WERI-Rb-1 (cell line): ENCODE measurements around the gene CIDEC.
"Not testable (repeated sequence)": the region's sequence is repeated elsewhere in the genome, so short reads cannot be mapped to it uniquely, and the experiment has no call there.

Experiments
- DNase-seq: peaks from one replicate; pipeline ENCODE4 v3.0.0-alpha.2; 2020
- H3K27ac ChIP-seq: fragments of 250-450 bp; sonication (Bioruptor Pico); 2 replicates; pipeline ENCODE4 v1.5.1; 2020; ENCODE audit warnings: mild to moderate bottlenecking, moderate library complexity
- H3K27me3 ChIP-seq: fragments of 250-450 bp; sonication (Bioruptor Pico); 2 replicates; pipeline ENCODE4 v1.5.1; 2021; ENCODE audit warnings: mild to moderate bottlenecking, low read depth, moderate library complexity; ENCODE audit not compliant: insufficient read depth, severe bottlenecking
- H3K36me3 ChIP-seq: fragments of 250-450 bp; sonication (Bioruptor Pico); 2 replicates; pipeline ENCODE4 v1.5.1; 2020; ENCODE audit warnings: mild to moderate bottlenecking, moderate library complexity
- H3K4me3 ChIP-seq: 2 replicates; pipeline ENCODE4 v1.5.1; 2011; ENCODE audit warnings: low read depth, mild to moderate bottlenecking, control low read depth, low read length
- H3K9me3 ChIP-seq: fragments of 250-450 bp; sonication (Bioruptor Pico); 2 replicates; pipeline ENCODE4 v1.5.1; 2021; ENCODE audit warnings: mild to moderate bottlenecking, moderate library complexity; ENCODE audit not compliant: severe bottlenecking
- TF ChIP-seq, protein P1 (sequence below): IDR thresholded peaks from 2 replicates; pipeline ENCODE4 v1.5.1; 2011; ENCODE audit warnings: low read depth, mild to moderate bottlenecking, control low read depth, inconsistent platforms, low read length

Gene CIDEC

DNA sequence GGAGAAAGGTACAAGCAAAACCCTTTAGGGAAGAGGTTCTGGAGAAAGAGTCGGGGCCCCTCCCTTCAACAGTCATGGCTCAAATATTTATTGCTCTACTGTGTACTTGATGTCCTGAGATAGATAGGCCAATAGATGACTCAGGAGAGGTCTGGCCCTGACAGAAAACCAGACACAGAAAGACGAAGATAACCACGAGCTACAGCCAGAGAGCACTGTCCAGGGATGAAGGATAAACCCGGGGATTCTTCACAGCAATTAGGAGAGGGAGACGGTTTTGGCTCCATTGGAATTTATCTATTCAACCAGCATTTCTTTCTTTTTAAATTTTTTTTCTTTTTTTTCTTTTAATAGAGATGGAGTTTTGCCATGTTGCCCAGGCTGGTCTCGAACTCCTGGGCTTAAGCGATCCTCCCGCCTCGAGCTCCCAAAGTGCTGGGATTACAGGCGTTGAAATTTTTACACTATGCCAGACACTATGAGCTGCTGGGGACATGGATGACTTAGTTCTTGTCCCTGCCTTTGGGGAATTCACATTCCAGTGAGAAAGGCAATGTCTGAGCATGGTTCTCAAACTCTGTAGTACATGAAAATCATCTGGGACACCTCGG lies 4.6 kb upstream of the CIDEC start:
- no peaks in the 10 kb centered on the region for H3K27me3 ChIP-seq
- H3K4me3 ChIP-seq, result no peak overlapping the region
- TF ChIP-seq, protein P1, sequence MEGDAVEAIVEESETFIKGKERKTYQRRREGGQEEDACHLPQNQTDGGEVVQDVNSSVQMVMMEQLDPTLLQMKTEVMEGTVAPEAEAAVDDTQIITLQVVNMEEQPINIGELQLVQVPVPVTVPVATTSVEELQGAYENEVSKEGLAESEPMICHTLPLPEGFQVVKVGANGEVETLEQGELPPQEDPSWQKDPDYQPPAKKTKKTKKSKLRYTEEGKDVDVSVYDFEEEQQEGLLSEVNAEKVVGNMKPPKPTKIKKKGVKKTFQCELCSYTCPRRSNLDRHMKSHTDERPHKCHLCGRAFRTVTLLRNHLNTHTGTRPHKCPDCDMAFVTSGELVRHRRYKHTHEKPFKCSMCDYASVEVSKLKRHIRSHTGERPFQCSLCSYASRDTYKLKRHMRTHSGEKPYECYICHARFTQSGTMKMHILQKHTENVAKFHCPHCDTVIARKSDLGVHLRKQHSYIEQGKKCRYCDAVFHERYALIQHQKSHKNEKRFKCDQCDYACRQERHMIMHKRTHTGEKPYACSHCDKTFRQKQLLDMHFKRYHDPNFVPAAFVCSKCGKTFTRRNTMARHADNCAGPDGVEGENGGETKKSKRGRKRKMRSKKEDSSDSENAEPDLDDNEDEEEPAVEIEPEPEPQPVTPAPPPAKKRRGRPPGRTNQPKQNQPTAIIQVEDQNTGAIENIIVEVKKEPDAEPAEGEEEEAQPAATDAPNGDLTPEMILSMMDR, result no peak
- DNase-seq, result no peak
- H3K27ac ChIP-seq, result no peak overlapping the region
- no peaks in the 10 kb centered on the region for H3K36me3 ChIP-seq
- H3K9me3 ChIP-seq, result no peaks in the 10 kb centered on the region

DNA sequence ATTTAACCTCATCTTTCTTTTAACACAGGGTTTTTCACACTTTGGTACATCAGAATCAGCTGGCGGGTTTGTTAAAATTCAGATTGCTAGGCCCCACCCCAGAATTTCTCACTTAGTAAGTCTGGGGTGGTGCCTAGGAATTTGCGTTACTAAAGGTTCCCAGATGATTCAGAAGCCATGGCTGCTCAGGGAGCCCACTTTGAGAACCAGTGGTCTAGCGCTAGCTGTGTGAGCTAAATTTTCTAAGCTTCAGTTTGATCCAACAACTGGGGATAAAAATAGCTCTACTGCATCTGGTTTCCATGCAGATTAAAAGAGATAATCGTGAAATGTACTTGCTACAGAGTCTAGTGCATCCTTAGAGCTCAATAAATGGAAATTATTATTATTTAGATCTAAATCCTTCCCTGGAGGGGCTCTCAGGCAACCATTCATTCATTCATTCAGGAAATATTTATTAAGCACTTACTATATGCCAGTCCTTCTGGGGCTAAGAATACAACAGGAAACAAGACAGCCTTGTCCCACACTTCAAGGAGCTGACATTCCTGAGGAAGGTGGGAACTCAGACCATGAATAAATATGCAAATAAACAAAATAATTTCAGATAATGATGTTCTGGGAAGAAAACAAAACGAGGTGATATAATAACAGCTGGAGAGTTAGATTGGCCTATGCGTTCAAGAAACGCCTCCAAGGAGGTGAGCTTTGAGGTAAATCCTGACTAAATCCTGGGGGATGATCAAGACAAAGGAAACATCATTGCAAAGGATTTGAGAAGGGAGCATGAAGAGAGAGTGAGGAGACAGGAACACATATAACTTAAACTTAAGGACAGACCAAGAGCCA lies 3.9 kb upstream of the CIDEC start:
- Histone ChIP-seq H3K27me3 (no peaks in the 10 kb centered on the region), H3K9me3 (no peaks in the 10 kb centered on the region), H3K4me3 (no peak overlapping the region), H3K36me3 (no peaks in the 10 kb centered on the region), H3K27ac (no peak overlapping the region)
- TF ChIP-seq, protein P1, result no peak
- no peak for DNase-seq

DNA sequence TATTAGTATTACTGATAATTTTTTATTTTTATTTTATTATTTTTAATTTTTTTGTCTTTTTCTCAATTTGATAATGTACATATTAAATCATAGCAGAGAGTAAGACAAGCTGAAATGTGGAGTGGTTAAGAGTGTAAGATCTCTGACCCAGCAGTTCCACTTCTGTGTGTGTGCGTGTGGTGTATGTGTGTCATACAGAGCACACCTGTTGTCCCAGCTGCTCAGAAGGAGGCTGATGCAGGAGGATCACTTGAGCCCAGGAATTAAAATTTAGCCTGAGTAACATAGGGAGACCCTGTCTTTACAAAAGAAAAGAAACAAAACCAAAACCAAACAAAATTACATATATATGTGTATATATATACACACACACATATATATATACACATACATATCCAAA lies 1.4 kb upstream of the CIDEC start:
- H3K4me3 ChIP-seq, result no peak overlapping the region
- no peak for DNase-seq
- TF ChIP-seq, protein P1, result no peak
- H3K27ac ChIP-seq, result no peak overlapping the region
- no peaks in the 10 kb centered on the region for H3K27me3 ChIP-seq
- H3K9me3 ChIP-seq, result no peaks in the 10 kb centered on the region
- H3K36me3 ChIP-seq, result no peaks in the 10 kb centered on the region

DNA sequence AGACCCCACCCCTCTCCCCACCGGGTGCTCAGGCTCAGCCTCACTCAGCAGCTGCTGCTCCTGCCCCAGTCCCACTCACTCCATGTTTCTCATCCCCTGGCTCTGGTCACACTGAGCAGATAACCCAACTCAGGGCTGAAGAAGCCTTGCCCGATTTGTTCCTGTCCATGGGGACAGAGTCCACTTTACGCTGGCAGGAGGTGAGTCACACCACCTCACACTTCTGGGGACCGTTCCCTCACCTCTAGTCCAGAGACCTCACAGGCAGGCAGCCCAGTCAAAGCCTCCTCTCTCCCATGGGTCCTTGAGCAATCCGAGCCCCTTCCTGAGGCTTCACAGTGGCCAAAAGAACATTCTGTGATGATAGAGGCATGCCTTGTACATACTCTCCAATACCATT lies 1.4 kb downstream of the CIDEC start:
- H3K4me3 ChIP-seq, result no peak overlapping the region
- no peaks in the 10 kb centered on the region for H3K36me3 ChIP-seq
- no peak overlapping the region for H3K27ac ChIP-seq
- DNase-seq, result no peak
- no peaks in the 10 kb centered on the region for H3K9me3 ChIP-seq
- TF ChIP-seq, protein P1, result no peak
- H3K27me3 ChIP-seq, result no peaks in the 10 kb centered on the region

DNA sequence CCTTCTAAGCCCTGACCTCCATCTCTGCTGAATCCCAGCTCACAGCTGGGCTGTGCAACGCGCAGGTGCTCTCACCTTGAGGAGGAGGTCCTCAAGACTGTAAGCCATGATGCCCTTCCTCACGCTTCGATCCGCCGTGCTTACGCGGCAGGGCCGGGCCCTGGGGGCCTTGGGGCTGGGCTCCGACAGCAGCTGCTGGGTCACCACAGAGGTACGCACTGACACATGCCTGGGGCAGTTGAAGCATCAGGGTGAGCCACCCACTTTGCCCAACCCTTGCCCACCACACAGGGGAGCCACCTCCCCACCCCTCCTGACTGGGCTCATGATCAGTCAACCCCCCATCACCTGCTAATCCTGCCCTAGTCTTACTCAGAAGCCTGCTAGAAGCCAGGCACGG lies 3.1 kb downstream of the CIDEC start:
- DNase-seq, result no peak
- Histone ChIP-seq H3K36me3 (no peaks in the 10 kb centered on the region), H3K4me3 (no peak overlapping the region), H3K27me3 (no peaks in the 10 kb centered on the region), H3K9me3 (no peaks in the 10 kb centered on the region), H3K27ac (no peak overlapping the region)
- TF ChIP-seq, protein P1, result peak; percentile 31; the same call in 1 of the 2 replicates

DNA sequence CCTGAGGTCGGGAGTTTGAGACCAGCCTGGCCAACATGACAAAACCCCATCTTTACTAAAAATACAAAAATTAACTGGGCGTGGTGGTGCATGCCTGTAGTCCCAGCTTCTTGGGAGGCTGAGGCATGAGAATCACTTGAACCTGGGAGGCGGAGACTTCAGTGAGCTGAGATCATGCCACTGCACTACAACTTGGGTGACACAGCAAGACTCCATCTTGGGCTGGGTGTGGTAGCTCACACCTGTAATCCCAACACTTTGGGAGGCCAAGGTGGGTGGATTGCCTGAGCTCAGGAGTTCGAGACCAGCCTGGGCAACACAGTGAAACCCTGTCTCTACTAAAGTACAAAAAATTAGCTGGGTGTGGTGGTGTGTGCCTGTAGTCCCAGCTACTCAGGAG lies 3.8 kb downstream of the CIDEC start:
- not testable (repeated sequence) for H3K27me3 ChIP-seq, H3K27ac ChIP-seq, H3K36me3 ChIP-seq, DNase-seq, H3K9me3 ChIP-seq, H3K4me3 ChIP-seq
